Stimulated activated CD8-positive, alpha-beta memory T cell treated with anti-CD3 and anti-CD28 coated beads, Interleukin-4, amount 100 ng/mL, for 24 hours (primary cell): ENCODE results near the gene SPDYE9.
"Not testable (repeated sequence)": the region's sequence is repeated elsewhere in the genome, so short reads cannot be mapped to it uniquely, and the experiment has no call there.

ENCODE experiments used
- DNase-seq: peaks from one replicate; pipeline ENCODE4 v3.0.0-alpha.2; 2020; ENCODE audit warnings: low read depth

Gene SPDYE9, protein sequence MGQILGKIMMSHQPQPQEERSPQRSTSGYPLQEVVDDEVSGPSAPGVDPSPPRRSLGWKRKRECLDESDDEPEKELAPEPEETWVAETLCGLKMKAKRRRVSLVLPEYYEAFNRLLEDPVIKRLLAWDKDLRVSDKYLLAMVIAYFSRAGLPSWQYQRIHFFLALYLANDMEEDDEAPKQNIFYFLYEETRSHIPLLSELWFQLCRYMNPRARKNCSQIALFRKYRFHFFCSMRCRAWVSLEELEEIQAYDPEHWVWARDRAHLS

DNA sequence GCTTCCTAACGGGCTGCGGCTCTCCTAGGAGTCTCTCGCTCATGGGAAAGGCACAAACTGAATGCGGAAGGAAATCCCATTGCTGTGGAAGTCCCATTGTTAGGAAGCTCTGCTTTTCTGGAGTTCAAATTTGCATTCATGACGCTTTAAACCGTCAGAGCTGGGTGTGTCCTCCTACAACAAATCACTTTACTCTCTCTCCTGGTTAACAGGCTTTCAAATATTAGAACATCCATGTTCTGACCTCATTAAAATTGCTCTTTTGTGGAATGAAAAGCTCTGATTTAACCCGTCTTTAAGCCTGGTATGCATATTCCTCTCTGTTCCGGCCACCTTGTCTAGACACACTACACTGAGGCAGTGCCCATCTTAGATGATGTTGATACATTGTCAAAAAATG lies at the start of gene SPDYE9:
SPDYE9 (minus strand) TSS at position 101 of the 400 bp plus-strand sequence. CDS start 1,800 bp downstream, outside the sequence.
- DNase-seq: not testable (repeated sequence)

DNA sequence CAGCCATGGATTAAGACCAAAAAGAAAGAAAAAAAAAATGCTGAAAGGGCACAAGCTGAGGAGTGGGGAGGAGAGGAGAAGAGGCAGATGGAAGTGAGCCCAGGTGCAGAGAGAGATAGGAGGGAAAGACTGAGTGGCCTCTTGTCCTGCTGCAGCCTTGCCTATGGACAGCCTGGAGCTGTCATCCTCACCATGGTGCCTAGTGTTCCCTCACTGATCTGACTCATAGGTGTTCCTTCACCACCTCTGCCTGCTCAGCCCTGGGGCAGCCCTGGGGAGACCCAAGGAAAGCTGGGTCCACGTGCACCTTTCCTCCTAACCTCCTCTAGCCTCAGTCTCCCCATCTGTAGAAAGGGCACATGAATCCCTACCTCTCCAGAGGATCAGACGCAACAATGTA lies 49.0 kb upstream of the SPDYE9 start:
- DNase-seq: not testable (repeated sequence)

DNA sequence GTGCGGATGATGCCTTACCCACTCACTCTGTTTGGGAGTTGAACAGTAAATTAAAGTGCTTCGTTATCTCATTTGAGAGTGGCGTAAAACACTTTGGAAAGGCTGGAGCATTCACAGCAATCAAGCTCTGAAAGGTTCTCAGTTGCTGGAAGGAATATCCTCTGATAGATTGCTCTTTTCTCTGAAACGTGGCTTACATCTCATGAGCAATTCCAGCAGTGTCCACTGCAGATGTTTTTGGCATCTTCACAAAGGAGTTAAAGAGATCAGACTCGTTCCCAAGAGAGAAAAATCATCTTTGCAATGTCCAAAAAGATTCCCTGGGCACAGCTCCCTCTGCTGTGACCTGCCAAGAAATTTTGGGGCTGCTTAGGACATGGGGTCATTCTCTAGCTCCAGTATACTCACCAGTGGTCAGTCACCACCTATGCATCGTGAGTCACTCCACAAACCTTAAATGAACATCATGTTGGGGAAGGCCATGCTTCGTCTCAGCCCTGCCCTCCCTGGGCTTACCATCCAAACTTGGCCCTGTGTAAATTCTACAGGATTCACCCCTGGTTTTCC lies 46.9 kb upstream of the SPDYE9 start:
- DNase-seq: not testable (repeated sequence)

DNA sequence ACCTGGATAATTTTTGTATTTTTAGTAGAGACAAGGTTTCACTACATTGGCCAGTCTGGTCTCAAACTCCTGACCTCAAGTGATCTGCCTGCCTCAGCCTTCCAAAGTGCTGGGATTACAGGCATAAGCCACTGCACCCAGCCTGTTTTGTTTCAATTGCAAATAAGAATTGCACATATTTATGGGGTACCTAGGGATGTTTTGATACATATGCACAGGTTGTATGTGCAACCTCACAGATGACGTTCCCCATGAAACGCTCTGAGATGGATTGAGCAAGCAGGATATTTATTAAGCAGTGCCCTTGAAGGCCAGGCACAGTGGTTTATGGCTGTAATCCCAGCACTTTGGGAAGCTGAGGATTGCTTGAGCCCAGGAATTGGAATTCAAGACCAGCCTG lies 44.8 kb upstream of the SPDYE9 start:
- DNase-seq: not testable (repeated sequence)

DNA sequence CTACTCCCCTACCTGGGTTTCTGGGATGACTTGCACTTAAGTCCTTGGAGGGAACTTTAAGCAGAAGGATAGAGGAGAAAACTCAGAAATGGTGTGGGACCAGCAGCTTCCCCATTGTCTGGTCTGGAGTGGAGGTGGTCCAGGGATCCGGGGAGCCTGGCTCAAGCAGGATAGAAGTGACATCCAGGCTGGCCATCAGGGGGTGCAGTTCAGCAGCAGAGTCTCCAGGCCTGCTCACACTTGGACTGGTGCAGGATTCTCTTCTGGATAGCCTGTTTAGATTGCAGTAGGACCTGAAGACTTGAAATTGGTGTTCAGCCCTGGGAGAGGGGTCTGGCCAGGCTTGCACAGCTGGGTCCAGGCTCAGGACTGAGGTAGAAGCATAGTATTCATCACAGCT lies 38.3 kb upstream of the SPDYE9 start:
- not testable (repeated sequence) for DNase-seq

DNA sequence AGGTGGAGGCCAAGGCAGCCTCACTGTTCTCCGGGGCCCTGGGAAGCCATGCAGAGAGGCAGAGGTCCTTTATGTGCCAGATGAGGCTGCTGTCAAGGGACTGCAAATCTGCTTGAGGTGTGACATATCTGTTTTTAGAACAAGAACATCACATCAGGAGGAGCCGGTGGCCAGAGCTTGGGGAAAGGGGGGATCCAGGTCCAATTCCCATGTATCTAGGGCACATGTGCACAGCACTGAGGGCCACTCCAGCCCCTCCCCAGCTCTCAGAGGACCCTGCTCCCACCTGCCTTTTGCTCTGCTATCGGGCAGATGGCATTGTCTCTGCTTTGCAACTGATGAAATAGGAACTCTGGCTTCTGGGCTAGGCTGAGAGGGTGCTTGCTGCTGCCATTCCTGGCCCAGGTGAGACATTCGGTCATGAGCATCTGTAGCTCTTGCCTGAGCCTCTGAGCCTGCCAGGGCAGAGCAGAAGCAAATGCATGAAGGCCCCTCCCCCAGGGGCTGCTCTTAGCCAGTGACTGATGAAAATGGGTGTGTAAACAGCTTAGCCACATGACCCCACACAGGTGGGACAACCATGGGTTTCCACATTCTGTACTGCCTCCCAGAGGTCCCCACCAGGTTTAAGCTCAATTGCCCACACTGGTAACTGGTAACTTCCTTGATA lies 37.1 kb upstream of the SPDYE9 start:
- not testable (repeated sequence) for DNase-seq

DNA sequence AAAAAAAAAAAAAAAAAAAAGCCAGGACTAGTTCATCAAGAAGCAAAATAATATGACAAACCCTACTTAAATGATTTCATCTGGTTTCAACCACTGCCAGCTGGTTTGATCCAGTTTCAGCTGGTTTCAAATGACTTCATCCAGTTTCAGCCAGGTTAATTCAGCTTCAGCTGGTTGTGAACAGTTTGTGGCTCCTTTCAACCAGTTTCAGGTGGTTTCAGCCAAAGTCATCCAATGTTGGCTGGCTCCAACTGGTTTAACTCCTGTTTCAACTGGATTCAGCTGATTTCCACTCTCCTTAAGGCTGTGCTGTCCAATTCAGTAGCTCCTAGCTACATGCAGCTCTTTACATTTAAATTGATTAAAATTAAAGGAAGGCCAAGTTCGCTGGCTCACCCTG lies 32.3 kb upstream of the SPDYE9 start:
- not testable (repeated sequence) for DNase-seq

DNA sequence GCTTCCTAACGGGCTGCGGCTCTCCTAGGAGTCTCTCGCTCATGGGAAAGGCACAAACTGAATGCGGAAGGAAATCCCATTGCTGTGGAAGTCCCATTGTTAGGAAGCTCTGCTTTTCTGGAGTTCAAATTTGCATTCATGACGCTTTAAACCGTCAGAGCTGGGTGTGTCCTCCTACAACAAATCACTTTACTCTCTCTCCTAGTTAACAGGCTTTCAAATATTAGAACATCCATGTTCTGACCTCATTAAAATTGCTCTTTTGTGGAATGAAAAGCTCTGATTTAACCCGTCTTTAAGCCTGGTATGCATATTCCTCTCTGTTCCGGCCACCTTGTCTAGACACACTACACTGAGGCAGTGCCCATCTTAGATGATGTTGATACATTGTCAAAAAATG lies 28.0 kb downstream of the SPDYE9 start, which contains the start of gene SPDYE11:
SPDYE11 (minus strand) TSS at position 101 of the 400 bp plus-strand sequence. CDS start 1,800 bp downstream, outside the sequence.
- not testable (repeated sequence) for DNase-seq

DNA sequence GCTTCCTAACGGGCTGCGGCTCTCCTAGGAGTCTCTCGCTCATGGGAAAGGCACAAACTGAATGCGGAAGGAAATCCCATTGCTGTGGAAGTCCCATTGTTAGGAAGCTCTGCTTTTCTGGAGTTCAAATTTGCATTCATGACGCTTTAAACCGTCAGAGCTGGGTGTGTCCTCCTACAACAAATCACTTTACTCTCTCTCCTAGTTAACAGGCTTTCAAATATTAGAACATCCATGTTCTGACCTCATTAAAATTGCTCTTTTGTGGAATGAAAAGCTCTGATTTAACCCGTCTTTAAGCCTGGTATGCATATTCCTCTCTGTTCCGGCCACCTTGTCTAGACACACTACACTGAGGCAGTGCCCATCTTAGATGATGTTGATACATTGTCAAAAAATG lies 56.2 kb downstream of the SPDYE9 start, which contains the start of gene SPDYE8:
SPDYE8 (minus strand) TSS at position 101 of the 400 bp plus-strand sequence. CDS start 1,800 bp downstream, outside the sequence.
- DNase-seq: not testable (repeated sequence)
